Gastroesophageal sphincter (tissue), 4 donors: ENCODE data around the gene DYDC1. TPM values are rescaled to one million over a fixed set of nuclear protein-coding genes. Genes with fewer than 3 reads are reported as not detected.

Experiments used
- ATAC-seq: fragments of 150-250 bp; one replicate; pipeline ENCODE4 v1.9.1; 2016; ENCODE audit warnings: mild to moderate bottlenecking, moderate library complexity
- H3K27ac ChIP-seq, 4 donors: fragments of 200-600 bp; sonication (generic) in 3 of 4; 1 replicate in 3 of 4; 2 replicates in 1 of 4; pipeline ENCODE4 v1.5.1; 2016 to 2019
- H3K27me3 ChIP-seq: fragments of 200-600 bp; sonication (generic); one replicate; pipeline ENCODE4 v1.5.1; 2019
- H3K36me3 ChIP-seq, 2 donors: fragments of 200-600 bp; sonication (generic); one replicate each; pipeline ENCODE4 v1.5.1; 2019; ENCODE audit warnings: control low read depth in 1 of 2
- H3K4me1 ChIP-seq, 3 donors: fragments of 200-600 bp; sonication (generic); 1 replicate in 2 of 3; 2 replicates in 1 of 3; pipeline ENCODE4 v1.5.1; 2016 to 2019; ENCODE audit warnings: control low read depth in 2 of 3
- H3K4me3 ChIP-seq, 2 donors: fragments of 200-600 bp; sonication (generic); one replicate each; pipeline ENCODE4 v1.5.1; 2019; ENCODE audit warnings: mild to moderate bottlenecking in 1 of 2, moderate library complexity in 1 of 2
- H3K9me3 ChIP-seq, 3 donors: fragments of 200-600 bp; sonication (generic); one replicate each; pipeline ENCODE4 v1.5.1; 2017 to 2019; ENCODE audit warnings: control low read depth in 2 of 3
- CTCF ChIP-seq, 4 experiments: fragments of 200-600 bp in 2 of 4; fragments of 450-650 bp in 2 of 4; sonication (generic) in 1 of 4; IDR thresholded peaks; one replicate each; pipeline ENCODE4 v1.5.1; 2017 to 2019; ENCODE audit warnings: antibody characterized with exemption in 4 of 4, mild to moderate bottlenecking in 2 of 4, moderate library complexity in 2 of 4
- EP300 ChIP-seq: sonication (generic); formaldehyde crosslinking; IDR thresholded peaks from one replicate; pipeline ENCODE4 v1.6.1; 2017; ENCODE audit warnings: antibody characterized with exemption, mild to moderate bottlenecking
- POLR2A ChIP-seq, 2 donors: fragments of 450-650 bp; IDR thresholded peaks; one replicate each; pipeline ENCODE4 v1.6.1; 2017; ENCODE audit warnings: antibody characterized with exemption in 2 of 2, mild to moderate bottlenecking in 2 of 2, moderate library complexity in 1 of 2
- POLR2AphosphoS5 ChIP-seq: sonication (generic); formaldehyde crosslinking; IDR thresholded peaks from one replicate; pipeline ENCODE4 v1.6.1; 2017; ENCODE audit warnings: antibody characterized with exemption
- WGBS, 2 donors: methylation state at CpG; one replicate each; pipeline ENCODE4 v1.1.5; 2018; ENCODE audit warnings: low coverage in 1 of 2; 5-methylcytosine and 5-hydroxymethylcytosine counted together
- total RNA-seq, 4 donors: library from RNA; depleted of rRNA; stranded (reverse); fragments of >200 nt; gene quantifications; one replicate each; pipeline ENCODE4 v1.1.0, GENCODE V29; 2016

DYDC1 gene
- total RNA-seq, 4 donors from 2014 or later: not detected

- Histone ChIP-seq H3K36me3 (no peaks in the 10 kb centered on the region), H3K9me3 (no peaks in the 10 kb centered on the region), H3K27ac (no peak overlapping the region), H3K4me1 (no peaks in the 10 kb centered on the region), H3K4me3 (no peak overlapping the region), H3K27me3 (peaks cover 19% of the 10 kb centered on the region)
- TF ChIP-seq POLR2A (IDR thresholded peaks at IDR 0.05) (no peak), EP300 (no peak), POLR2AphosphoS5 (no peak), CTCF (IDR thresholded peaks at IDR 0.05) (no peak)
- WGBS, 2 donors: 79 to 93% methylated on average over 2 of the region's 2 CpGs
- no peak for ATAC-seq
Observed at GRCh38 chr10:80397014-80397413, 40.5 kb upstream of the DYDC1 start.

GRCh38 chr10:80394358-80394916 is 37.9 kb upstream of the DYDC1 start:
- no peak overlapping the region for H3K27ac ChIP-seq
- WGBS, 2 donors: 60 to 100% methylated on average over 1 to 2 of the region's 2 CpGs
- no peaks in the 10 kb centered on the region for H3K4me1 ChIP-seq
- TF ChIP-seq POLR2A (IDR thresholded peaks at IDR 0.05) (no peak), CTCF (IDR thresholded peaks at IDR 0.05) (no peak), EP300 (no peak), POLR2AphosphoS5 (no peak)
- H3K9me3 ChIP-seq: no peaks in the 10 kb centered on the region
- ATAC-seq: no peak
- H3K4me3 ChIP-seq: no peak overlapping the region
- no peaks in the 10 kb centered on the region for H3K36me3 ChIP-seq
- H3K27me3 ChIP-seq: peaks cover 19% of the 10 kb centered on the region

- Histone ChIP-seq H3K36me3 (no peaks in the 10 kb centered on the region), H3K9me3 (no peaks in the 10 kb centered on the region), H3K27ac (no peak overlapping the region), H3K4me1 (peaks cover 0 to 4% (median 0%) of the 10 kb centered on the region in 3 donors), H3K4me3 (no peak overlapping the region), H3K27me3 (peaks cover 19% of the 10 kb centered on the region)
- TF ChIP-seq POLR2AphosphoS5 (no peak), POLR2A (IDR thresholded peaks at IDR 0.05) (no peak), CTCF (IDR thresholded peaks at IDR 0.05) (no peak)
- ATAC-seq: no peak
- WGBS, 2 donors: 79 to 82% methylated on average over 5 to 6 of the region's 6 CpGs
Observed at GRCh38 chr10:80392250-80392649, 35.7 kb upstream of the DYDC1 start.

GRCh38 chr10:80390740-80391139 is 34.2 kb upstream of the DYDC1 start:
- H3K36me3 ChIP-seq: no peaks in the 10 kb centered on the region
- TF ChIP-seq POLR2AphosphoS5: no peak
- no peak for TF ChIP-seq POLR2A (IDR thresholded peaks at IDR 0.05)
- no peak for TF ChIP-seq EP300
- TF ChIP-seq CTCF (IDR thresholded peaks at IDR 0.05): no peak
- 71 to 83% methylated on average over 1 to 3 of the region's 9 CpGs for WGBS, 2 donors
- no peak overlapping the region for H3K27ac ChIP-seq
- no peak for ATAC-seq
- no peaks in the 10 kb centered on the region for H3K9me3 ChIP-seq
- peaks cover 11% of the 10 kb centered on the region for H3K27me3 ChIP-seq
- H3K4me1 ChIP-seq: peaks cover 0 to 4% (median 0%) of the 10 kb centered on the region in 3 donors
- H3K4me3 ChIP-seq: no peak overlapping the region

GRCh38 chr10:80382989-80383388 is 26.4 kb upstream of the DYDC1 start:
- WGBS, 2 donors: 5 to 30% methylated on average over 2 to 3 of the region's 4 CpGs
- no peak for ATAC-seq
- Histone ChIP-seq H3K9me3 (no peaks in the 10 kb centered on the region), H3K4me3 (no peak overlapping the region), H3K4me1 (no peaks in the 10 kb centered on the region), H3K27me3 (no peaks in the 10 kb centered on the region), H3K36me3 (no peaks in the 10 kb centered on the region), H3K27ac (no peak overlapping the region)
- no peak for TF ChIP-seq POLR2A (IDR thresholded peaks at IDR 0.05)
- peak in 3 of 4 experiments; percentile 19 to 64 (median 47) for TF ChIP-seq CTCF (IDR thresholded peaks at IDR 0.05)
